ENCODE results near the gene IMMP2L.

DNA sequence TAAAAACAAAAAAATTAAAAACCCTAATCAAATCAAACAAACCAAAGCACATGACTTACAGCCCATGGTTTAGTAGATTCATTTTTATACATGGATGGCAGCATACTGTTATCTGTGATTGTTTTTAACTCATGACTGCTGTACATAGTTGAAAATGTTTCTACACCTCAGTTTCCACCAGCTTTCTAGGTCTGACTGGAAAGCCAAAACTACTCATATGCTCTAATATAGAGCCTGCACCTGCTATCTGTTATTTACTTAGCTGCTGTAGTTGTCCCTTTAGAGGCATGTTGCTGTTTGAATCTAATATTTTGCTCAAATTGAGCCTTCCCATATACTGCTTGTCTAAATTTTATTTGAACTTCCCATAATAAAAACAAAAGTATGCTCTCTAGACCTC is 761.3 kb downstream of the IMMP2L start:
- TF ChIP-seq, protein P1, sequence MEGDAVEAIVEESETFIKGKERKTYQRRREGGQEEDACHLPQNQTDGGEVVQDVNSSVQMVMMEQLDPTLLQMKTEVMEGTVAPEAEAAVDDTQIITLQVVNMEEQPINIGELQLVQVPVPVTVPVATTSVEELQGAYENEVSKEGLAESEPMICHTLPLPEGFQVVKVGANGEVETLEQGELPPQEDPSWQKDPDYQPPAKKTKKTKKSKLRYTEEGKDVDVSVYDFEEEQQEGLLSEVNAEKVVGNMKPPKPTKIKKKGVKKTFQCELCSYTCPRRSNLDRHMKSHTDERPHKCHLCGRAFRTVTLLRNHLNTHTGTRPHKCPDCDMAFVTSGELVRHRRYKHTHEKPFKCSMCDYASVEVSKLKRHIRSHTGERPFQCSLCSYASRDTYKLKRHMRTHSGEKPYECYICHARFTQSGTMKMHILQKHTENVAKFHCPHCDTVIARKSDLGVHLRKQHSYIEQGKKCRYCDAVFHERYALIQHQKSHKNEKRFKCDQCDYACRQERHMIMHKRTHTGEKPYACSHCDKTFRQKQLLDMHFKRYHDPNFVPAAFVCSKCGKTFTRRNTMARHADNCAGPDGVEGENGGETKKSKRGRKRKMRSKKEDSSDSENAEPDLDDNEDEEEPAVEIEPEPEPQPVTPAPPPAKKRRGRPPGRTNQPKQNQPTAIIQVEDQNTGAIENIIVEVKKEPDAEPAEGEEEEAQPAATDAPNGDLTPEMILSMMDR (conservative IDR thresholded peaks at IDR 0.05) = no peak
- no peak for TF ChIP-seq ZFX (IDR thresholded peaks at IDR 0.05)

All from C4-2B (cell line).